Activated T-cell treated with anti-CD3 and anti-CD28 coated beads for 4 hours (primary cell): ENCODE measurements around the gene ARHGDIG.
"Not testable (repeated sequence)": the region's sequence is repeated elsewhere in the genome, so short reads cannot be mapped to it uniquely, and the experiment has no call there.

Experiments
- DNase-seq: peaks from one replicate; pipeline ENCODE4 v3.0.0-alpha.2; 2020

ARHGDIG gene

DNA sequence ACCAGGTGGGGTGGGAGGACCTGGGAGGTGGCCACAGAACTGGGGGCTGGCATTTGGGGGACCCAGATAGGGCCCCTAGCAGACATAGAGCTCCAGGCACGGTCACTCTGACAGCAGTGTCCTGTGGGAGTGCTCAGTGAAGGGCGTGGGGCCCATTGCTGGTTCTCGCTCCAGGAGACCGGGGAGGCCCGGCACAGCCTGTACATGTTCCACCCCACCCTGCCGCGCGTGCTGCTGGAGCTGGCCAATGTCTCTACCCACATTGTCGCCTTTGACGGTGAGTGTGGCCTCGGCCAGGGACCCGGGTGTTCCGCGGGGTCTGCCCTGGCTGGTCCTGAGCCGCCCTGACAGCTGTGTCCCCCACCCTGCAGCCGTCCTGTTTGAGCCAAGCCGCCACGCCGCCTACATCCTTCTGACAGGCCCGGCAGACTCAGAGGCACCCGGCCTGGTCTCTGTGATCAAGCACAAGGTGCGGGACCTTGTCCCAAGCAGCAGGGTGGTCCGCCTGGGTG lies 15.9 kb upstream of the ARHGDIG start:
- no peak for DNase-seq

DNA sequence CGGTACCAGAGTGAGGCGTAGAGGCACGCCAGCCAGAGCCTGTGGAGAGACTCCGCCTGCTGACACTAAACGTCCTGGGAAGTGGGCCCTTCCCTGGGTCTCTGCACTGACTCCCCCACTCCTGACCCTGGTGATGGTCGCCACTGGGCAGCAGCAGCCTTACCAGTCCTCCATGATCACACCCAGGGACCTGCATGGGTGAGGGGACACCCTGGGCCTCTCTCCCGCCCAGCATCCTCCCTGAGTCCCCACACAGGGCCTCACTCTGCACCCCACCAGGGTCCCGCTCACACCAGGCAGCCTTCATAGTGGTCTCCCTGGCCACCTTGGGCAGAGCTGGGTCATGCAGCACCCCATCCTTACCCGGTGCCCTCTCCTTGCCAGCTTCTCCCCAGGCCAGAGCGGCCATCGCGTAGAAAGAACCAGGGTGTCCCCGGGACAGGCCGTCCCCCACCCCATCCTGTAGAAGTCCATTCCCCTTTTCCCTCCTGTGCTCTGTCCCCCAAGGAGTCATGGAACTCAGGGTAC lies 15.3 kb upstream of the ARHGDIG start:
- no peak for DNase-seq

DNA sequence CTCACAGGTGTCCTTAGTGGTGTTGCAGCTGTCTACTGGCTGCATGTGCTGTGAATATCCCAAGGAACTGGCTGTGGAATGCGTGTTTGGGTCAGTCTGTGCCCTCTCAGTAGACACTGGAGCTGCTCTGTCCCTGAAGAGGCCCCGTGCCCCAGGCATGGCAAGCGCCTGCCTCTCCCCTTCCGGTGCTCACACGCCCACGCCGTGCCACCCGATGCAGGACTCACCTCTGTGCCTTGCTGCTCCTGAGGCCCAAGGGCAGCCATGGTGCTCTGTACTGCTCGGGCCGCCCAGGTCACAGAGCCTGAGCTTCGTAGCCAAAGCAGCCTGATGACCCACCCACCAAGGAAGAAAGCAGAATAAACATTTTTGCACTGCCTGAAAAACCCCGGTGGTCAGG lies 14.7 kb upstream of the ARHGDIG start:
- DNase-seq, result no peak

DNA sequence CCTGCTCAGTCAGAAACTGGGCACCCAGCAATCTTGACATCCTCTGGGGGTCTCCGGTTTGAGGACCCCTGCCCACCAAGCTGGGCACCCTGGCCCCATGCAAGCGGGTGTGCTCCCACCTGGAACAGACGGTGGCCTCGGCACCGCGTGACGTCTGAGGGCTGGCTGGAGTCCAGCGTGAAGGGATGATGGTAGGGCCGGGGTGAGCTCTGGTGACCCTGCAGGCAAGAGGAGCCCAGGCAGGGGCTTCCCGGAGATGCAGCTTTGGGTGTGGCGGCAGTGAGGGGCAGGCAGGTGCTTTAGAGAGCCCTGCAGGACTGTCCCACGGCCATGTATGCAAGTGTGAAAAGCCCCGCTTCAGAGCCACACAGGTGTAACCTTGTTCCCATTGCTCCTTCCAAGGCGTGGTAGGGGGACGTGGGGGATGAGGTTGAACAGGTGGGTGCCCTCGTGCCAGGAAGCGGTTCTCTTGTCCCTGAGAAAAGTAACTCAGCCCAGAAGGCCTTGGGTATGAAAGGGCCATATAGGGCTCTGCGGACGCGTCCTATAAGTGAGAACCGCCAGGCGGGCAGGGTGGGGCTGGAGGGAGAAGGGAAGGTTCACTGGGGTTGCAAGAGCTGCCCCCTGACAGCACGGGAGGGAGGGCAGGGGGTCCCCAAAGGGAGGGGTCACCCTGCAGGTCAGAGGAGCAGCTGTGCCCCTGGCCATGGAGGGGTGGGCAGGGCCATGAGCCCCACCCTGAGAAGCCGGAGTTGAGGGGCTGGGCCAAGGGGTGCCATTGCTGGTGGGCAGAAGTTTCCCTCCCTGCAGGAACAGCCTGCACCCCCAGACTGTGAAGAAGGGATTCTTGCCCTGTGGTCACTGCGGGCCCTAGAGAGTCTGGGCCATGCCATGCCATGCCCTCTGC lies 13.9 kb upstream of the ARHGDIG start:
- no peak for DNase-seq

DNA sequence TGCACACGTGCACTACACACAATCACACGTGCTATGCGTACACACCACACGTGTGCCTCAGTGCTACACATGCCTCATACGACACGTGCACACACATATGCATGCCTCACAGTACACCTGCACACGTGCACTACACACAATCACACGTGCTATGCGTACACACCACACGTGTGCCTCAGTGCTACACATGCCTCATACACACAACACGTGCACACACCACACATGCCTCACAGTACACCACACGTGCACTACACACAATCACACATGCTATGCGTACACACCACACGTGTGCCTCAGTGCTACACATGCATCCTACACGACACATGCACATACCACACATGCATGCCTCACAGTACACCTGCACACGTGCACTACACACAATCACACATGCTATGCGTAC lies 12.8 kb upstream of the ARHGDIG start:
- not testable (repeated sequence) for DNase-seq

DNA sequence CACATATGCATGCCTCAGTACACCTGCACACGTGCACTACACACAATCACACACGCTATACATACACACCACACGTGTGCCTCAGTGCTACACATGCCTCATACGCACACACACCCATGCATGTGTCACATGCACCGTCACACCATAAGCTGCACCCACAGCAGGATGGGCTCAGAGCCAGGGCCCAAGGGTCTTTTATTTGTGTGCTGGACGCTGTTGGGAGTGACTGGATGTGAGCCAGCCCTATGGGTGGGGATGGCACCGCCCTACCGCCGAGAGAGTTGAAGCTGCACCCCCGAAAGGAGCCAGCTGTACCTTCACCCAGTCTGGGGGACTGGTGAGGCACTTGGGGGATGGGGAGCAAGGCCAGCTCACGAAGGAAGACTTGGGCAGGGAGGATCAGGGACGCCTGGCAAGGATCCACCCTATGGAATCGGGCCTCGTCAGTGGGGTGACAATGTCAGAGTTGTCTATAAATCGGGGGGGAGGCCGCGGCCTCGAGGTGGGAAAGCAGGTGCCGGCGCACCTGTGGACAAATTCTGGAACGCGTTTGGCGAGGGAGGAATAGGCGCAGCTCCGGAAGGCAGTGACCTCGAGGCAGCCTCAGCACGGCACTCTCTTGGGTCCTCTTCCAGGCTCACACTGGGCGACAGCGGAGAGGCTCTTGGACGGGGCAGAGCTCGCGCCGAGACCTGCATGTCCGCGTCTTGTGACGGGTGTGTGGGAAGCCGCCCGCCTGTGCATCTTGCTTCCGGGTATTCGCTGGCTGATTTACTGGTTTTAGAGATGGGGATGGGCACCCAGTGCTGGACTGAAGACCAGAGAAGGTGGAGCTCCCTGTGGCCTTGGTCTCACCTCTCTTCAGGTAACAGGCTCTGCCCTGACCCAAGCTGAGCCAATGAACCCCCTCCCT lies 12.0 kb upstream of the ARHGDIG start:
- DNase-seq, result no peak

DNA sequence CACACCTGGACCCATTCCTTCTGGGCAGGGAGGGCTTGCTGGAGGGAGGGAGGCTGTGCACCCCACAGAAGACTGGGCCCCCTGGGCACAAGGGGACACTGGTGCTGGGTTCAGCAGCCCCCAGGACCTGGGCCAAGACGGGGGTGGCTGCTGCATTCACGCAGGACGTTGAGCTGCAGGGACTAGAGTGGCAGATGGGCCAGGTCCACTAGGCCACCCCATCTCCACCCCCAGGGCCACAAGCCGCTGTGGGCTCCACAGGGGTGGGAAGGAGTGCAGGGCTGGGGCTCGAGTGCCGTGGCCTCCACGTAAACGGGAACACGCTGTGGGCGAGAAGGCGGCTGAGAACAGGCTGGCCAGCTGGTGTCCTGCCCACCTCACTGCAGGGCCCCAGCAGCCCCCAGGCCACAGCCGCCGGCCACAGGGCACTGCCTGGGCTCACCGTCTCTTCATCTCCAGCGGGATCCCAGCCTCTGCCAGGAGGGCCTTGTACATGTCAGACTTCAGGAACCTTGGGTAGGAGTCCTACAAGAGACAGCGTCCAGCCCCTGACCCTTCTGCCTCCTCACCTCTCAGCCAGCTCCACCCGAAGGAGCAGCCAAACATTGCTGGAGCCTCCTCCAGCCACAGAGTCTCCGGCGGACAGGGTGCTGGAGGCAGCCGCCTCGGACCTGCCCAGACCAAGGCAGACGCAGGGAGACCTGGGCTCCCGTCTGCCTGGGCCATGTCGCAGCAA lies 11.2 kb upstream of the ARHGDIG start:
- DNase-seq, result no peak

DNA sequence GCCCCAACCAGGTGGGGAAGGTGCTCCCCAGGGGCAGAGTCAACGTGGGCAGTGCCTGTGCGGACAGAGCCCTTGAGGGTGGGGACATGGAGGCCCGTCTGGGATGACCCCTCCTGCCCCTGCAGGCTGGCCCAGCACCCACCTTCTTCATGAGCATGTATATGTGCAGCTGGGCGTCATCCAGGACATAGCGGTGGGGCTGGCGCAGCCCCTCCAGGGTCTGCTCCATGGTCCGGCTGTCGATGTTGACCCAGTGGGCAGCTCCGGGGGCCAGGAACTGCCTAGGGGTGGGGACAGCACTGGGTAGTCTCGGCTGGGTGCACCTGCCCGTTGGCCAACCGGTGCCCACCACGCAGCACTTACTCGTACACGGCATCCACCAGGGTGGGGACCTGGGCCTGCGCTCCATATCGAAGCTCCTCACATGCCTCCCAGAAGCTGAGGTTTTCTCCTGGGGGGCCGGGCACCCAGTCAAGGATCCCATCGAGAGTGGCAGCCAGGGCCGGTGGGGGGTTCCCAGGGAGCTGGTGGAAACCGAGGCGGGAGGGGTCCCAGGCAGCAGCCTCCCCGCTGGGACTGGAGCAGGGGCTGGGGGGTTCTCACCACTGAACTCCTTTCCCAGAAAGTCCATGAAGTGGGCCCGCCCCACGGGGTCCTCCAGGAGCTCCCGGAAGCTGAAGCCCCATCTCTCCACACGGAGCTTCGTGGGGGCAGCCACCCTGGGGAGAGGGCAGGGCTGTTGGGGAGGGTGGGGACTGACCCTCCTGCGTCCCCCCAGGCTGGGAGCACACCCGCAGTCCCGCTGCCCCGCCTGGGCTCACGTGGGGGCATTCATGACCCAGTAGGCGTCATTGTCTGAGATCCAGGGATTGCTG lies 9.8 kb upstream of the ARHGDIG start:
- DNase-seq, result no peak

DNA sequence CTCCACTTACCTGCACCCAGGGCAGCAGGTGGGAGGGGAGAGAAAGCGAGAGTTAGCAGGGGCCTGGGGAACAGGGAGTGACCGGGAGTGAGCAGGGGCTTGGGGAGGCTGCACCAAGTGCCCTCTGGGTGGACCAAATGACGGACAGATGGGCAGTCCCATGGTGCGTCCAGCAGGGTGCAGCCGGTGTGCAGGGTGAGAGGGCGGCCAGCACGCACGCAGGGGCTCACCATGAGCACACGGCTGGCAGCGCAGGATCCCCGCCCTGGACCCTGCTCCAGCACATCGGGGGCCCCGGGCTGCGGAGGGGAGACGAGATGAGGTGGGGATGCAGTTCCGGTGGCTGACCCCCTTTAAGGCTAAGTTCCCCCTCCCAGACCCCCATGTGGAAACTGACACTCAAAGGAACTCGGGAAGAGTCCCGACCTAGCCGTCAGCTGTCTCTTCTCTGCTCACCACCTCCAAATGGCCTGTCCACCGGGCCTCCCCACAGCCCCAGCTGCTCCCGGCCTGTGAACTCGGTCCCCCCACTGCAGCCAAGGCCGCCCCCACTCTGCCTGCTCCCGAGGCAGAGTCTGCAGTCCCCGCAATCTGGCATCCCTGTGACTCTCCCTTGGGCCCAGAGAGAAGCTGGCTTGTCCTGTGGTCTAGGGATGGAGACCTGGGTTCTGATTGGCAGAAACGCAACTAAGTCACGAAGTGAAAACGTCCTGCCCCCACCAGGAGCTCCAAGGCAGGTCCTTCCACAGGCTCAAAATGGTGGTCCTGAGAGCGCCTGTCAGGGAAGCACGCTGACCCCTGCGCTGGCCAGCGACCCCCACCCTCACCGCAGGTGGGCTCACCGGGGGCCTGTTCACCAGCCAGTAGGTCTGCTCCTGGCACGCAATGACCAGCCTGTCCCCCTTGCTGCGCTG lies 7.5 kb upstream of the ARHGDIG start:
- DNase-seq, result no peak

DNA sequence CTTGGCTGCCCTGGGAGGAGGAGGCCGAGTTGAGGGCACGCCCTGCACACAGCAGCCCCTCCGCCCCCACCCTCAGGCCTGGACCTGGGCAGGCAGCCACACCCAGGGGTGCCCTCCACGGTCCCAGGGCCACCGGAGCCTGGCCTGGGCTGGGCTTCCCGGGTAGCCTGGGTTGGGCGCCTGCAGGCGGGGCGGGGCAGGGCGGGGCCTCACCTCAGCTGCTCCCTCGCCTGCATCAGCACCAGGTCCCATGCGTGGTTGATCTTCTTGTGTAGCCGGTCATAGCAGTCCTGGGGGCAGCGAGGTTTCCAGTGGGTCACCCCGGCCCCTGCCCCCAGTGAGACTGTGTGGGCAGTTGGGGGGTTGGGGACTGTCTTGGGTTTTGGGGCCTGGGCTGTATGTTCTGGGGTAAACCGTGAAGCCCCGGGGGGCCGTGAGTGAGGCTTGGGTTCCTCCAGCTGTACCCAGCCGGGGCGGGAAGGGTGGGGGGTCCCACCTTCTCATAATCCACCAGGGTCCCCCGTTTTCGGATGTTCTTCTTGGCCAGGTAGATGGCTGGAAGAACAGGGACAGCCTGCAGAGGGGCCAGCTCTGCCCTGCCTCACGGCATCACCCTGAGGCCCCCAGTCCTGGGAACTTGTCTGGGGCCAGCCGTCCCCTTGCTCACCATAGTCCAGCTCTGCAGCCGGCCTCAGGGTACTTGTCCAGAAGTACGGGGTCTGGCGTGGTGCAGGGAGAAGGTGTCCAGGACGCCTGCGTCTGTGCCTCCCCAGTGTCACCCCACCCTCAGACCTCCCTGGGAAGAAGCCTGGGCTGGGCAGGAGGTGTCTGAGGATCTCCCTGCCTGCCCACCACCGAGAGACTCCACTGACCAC lies 6.6 kb upstream of the ARHGDIG start:
- no peak for DNase-seq

DNA sequence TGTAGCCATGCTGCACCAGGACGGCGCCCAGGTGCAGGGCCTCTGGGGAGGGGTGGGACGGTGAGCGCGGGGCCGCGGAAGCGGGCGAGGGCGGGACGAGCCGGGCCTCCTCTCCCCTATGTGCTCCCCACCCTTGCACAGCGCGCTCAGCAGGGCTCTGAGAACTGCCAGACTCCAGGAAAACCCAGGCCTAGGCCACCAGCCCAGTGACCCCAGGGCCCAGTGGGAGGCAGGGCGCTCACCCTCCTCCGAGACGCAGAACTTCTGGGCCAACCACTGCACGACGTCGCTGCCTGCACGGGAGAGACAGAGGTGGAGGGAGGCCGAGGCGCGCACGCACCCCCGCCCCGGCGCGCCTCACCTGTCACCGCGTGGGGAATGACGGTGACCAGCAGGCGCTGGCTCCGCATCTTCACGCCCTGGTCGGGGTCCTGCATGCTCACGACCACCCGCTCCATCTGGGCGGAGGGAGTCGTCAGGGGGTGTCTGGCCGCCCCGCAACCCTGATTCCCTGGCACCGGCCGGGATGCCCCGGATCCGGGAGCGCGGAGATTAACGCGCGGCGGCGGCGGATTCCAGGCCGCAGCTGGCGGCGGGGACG lies 5.2 kb upstream of the ARHGDIG start:
- DNase-seq, result no peak

DNA sequence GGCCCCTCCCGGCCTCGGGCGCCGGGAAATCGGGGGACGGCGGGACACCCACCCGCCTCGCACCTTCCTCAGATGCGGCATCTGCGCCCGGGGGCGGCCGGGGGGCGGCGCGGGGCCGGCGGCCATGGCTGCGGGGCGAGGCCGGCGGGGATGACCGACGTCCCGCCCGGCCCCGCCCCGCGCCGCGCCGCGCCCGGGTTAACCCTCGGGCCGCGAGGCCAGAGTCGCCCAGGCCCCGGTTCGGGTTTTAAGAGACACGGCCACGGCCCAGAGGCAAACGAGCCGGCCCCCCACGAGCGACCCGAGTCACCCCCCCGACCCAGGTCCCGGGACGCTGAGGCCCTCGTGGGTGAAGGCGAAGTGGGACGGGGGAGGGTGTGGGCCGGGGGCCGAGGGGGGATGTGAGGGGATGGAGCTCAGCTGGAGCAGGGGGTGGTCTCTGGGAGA lies 4.6 kb upstream of the ARHGDIG start, which contains the start of gene RGS11:
TSS of gene RGS11 (minus strand) at position 159 of the 447 bp plus-strand sequence. CDS start at position 126, 33 bp downstream.
- no peak for DNase-seq

DNA sequence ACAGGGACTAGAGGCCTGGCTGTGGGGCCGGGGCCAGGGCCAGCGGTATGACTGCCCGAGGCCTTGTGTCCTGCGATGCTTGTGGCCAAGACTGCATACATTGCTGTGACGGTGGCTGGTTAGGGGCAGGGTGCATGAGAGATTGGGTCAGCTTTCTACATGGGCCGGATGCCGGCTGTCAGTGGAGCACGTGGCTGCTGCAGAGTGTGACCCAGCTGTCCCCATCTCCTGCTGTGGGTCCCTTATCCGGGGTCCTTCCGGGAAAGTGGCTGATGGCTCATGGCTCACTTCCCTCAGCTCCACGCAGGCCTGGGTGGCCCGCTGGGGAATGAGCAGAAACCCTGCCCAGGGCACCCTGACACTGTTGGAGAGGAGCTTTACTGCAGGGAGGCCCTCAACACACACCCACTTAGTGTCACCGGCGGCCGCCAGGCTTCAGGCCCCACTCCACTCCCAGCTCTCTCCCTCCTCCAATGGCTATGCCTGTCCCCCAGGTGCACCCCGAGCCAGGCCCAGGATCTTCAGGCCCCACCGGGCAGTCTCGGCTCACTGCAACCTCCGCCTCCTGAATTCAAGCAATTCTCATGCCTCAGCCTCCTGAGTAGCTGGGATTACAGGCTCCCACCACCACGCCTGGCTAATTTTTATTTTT lies 3.8 kb upstream of the ARHGDIG start:
- DNase-seq, result no peak

DNA sequence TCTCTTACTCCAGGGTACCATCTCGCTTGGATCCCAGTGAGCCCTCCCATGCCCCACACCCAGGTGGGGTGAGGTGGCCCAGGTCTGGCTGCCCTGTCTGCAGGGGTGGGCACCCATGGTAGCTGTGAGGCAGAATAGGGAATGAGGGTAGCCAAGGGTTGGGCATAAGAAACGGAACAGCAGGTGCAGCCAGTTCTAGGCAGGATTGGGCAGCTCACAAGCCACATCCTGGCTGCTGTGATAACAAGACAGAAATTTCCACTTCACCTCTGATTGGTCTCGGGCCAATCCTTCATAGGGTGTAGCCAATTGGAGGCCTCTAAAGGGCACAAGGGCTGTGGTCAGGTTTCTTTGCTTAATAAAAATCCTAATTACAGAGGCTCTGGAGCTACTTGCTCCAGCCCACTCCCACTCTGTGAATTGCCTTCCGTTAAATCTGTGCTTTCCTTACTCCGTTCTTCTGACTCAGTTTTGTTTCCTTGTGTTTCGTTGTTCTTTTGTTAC lies 1.5 kb upstream of the ARHGDIG start:
- no peak for DNase-seq

DNA sequence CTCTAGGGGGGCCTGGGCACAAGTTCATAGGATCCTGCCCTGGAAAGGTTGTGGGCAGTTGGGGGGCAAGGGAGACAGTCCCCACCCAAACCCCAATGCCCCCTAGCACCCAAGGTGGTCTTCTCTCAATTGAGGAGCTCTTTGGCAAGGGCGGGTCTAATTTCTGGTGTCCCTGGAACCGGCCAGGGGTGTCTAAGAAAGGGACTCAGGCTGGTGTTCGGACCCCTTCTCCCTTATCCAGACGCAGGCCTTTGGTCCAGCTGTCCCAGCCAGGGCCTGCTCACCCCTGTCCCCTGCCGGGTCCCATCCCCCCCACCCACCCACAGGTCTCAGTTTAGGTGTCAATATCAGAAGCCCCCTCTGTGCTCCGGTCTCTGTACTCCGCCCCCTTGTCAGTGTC lies 860 bp upstream of the ARHGDIG start:
- no peak for DNase-seq

DNA sequence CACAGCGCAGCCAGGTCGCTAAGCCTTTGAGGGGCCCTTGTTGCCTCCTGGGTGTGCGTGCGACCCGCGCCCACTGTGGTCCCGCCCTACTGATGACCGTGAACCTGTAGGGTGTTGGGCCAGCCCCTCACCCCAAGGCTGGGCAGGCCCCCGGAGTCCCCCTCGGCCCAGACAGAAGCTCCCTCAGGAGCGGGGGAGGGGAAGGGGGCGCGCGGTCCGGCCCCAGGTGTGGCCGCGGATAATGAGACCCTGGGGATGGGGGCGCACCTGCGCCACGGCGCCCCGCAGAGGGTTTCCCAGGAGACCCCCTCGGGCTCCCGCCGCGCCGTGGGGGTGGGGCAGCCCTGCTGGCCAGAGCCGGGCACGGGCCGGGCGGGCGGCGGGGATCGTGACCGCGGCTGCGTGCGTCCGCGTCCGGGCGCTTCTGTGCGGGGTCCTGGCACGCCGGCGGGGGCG lies 358 bp upstream of the ARHGDIG start:
- DNase-seq, result no peak

DNA sequence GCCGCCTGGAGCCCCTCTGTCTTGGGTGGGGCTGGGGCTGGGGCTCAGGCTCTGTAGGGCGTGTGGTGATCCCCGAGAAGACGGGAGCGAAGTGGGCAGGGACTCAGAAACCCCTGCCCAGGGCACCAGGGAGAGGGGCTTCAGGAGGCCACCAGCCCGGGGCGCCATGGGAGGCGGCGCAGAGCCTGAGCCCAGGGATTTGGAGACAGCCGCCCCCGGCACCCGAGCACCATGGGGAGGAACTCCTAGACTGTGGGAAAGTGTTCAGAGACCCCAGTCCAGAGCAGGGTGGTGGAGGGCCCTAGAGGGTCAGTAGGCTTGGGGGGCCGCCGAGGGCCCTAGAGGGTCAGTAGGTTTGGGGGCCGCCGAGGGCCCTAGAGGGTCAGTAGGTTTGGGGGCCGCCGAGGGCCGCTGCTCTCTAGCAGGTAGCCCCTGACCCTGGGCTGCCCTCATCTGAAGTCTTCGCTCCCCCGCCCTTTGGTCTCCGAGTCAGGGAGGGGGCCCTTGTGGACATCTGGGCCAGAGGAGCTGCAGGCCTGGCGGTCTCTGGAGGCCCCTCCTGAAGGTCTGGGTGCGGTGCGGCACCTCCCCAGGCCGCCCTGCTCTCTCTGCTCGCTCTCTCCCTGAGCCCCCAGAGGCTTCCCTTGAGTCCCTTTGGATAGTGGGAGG lies 734 bp downstream of the ARHGDIG start:
- DNase-seq, result no peak
